Endothelial cell of umbilical vein (primary cell): ENCODE data around the gene STRIP2. TPM values are rescaled to one million over a fixed set of nuclear protein-coding genes. Genes with fewer than 3 reads are reported as not detected.

ENCODE experiments used
- BruUV-seq: library from RNA; stranded (reverse); fragments of 400-500 nt; replicated peaks from 2 replicates; lab custom pipeline; 2021; lab: Mats Ljungman, UMichigan
- CTCF ChIA-PET: fragments of 300-600, 350-600 bp; sonication (Branson Sonifier 250); formaldehyde crosslinking; loops from one replicate; lab custom pipeline; 2021; ENCODE audit warnings: antibody characterized with exemption, inconsistent platforms; lab: Charles Lee
- POLR2A ChIA-PET: fragments of 300-600, 350-600 bp; sonication (Branson Sonifier 250); formaldehyde crosslinking; loops from one replicate; lab custom pipeline; 2021; ENCODE audit warnings: antibody characterized with exemption, inconsistent platforms; lab: Charles Lee
- DNase-seq: peaks from one replicate; pipeline ENCODE4 v3.0.0-alpha.2; 2011; ENCODE audit warnings: low read depth, low spot score
- FAIRE-seq: peaks from 2 replicates; lab custom pipeline; 2011; peaks lifted over from hg19 to GRCh38; lab: Jason Lieb, UNC
- H2AFZ ChIP-seq: 2 replicates; pipeline ENCODE4 v1.6.0; 2012; ENCODE audit warnings: low read depth, low read length, control low read depth, inconsistent platforms
- H3K27ac ChIP-seq: 2 replicates; pipeline ENCODE4 v1.5.1; 2011; ENCODE audit warnings: low read depth, mild to moderate bottlenecking, control low read depth, low read length, moderate library complexity; ENCODE audit not compliant: insufficient read depth
- H3K27me3 ChIP-seq, 2 experiments: 2 replicates each; pipeline versions ENCODE4 v1.6.0 to v1.6.1; 2011; ENCODE audit warnings: low read length in 2 of 2, mixed read lengths in 1 of 2; ENCODE audit not compliant: control insufficient read depth in 2 of 2, insufficient read depth in 2 of 2
- H3K36me3 ChIP-seq, 2 experiments: 2 replicates in 1 of 2; 3 replicates in 1 of 2; pipeline ENCODE4 v1.5.1; 2011; ENCODE audit warnings: low read length in 2 of 2, mild to moderate bottlenecking in 1 of 2, moderate library complexity in 1 of 2; ENCODE audit not compliant: control insufficient read depth in 2 of 2, insufficient read depth in 2 of 2; ENCODE audit errors: extremely low read depth in 1 of 2
- H3K4me1 ChIP-seq: 3 replicates; pipeline ENCODE4 v1.5.1; 2011; ENCODE audit warnings: mild to moderate bottlenecking, low read length; ENCODE audit not compliant: control insufficient read depth, insufficient read depth; ENCODE audit errors: extremely low read depth
- H3K4me2 ChIP-seq: 2 replicates; pipeline ENCODE4 v1.6.1; 2011; ENCODE audit warnings: low read length, control low read depth, mixed read lengths; ENCODE audit not compliant: insufficient read depth
- H3K4me3 ChIP-seq, 3 experiments: fragments of 200-600 bp in 1 of 3; sonication (generic), shearing (Covaris generic) in 1 of 3; replicated peaks in 1 of 3; 2 replicates each; pipeline ENCODE4 v1.5.1; 2011 to 2016; ENCODE audit warnings: control low read depth in 3 of 3, low read length in 3 of 3, mild to moderate bottlenecking in 2 of 3, inconsistent platforms in 1 of 3, low read depth in 1 of 3, moderate library complexity in 1 of 3; ENCODE audit not compliant: insufficient read depth in 1 of 3
- H3K79me2 ChIP-seq: 2 replicates; pipeline ENCODE4 v1.6.0; 2012; ENCODE audit warnings: low read length, inconsistent platforms; ENCODE audit not compliant: control insufficient read depth, insufficient read depth
- H3K9ac ChIP-seq: replicated peaks from 2 replicates; pipeline ENCODE3; 2011; ENCODE audit warnings: low read length, control low read depth; ENCODE audit not compliant: insufficient read depth; ENCODE audit errors: extremely low read depth
- H3K9me1 ChIP-seq: replicated peaks from 3 replicates; pipeline ENCODE4 v1.6.0; 2011; ENCODE audit warnings: mild to moderate bottlenecking, low read length; ENCODE audit not compliant: control insufficient read depth, insufficient read depth; ENCODE audit errors: extremely low read depth
- H3K9me3 ChIP-seq: replicated peaks from 2 replicates; pipeline ENCODE4 v1.5.1; 2012; ENCODE audit warnings: low read length, inconsistent platforms; ENCODE audit not compliant: control insufficient read depth, insufficient read depth
- H4K20me1 ChIP-seq: replicated peaks from 2 replicates; pipeline ENCODE3; 2011; ENCODE audit warnings: mild to moderate bottlenecking, low read length; ENCODE audit not compliant: control insufficient read depth, insufficient read depth; ENCODE audit errors: extremely low read depth
- CTCF ChIP-seq, 2 donors: IDR thresholded peaks; 1 replicate in 1 of 2; 2 replicates in 1 of 2; pipeline ENCODE4 v1.5.1; 2011; ENCODE audit warnings: low read length in 2 of 2, mild to moderate bottlenecking in 2 of 2, moderate library complexity in 2 of 2, control low read depth in 1 of 2, inconsistent platforms in 1 of 2, low read depth in 1 of 2; ENCODE audit not compliant: insufficient read depth in 1 of 2; ENCODE audit errors: extremely low read depth in 1 of 2
- EZH2 ChIP-seq: IDR thresholded peaks from 2 replicates; pipeline ENCODE4 v1.6.1; 2012; ENCODE audit warnings: borderline replicate concordance, low read depth, mild to moderate bottlenecking, moderate library complexity, low read length, inconsistent platforms; ENCODE audit not compliant: severe bottlenecking
- FOS ChIP-seq: IDR thresholded peaks from 2 replicates; pipeline ENCODE4 v1.6.1; 2011; ENCODE audit warnings: mild to moderate bottlenecking, low read length, moderate library complexity, borderline replicate concordance; ENCODE audit not compliant: insufficient read depth
- GATA2 ChIP-seq: IDR thresholded peaks from 2 replicates; pipeline ENCODE4 v1.7.0; 2011; ENCODE audit warnings: low read depth, mild to moderate bottlenecking, moderate library complexity, mixed read lengths, low read length; ENCODE audit not compliant: insufficient read length, insufficient read depth
- JUN ChIP-seq: IDR thresholded peaks from 2 replicates; pipeline ENCODE4 v1.6.1; 2011; ENCODE audit warnings: borderline replicate concordance, low read depth; ENCODE audit not compliant: insufficient read length, insufficient read depth
- MYC ChIP-seq: IDR thresholded peaks from one replicate; pipeline ENCODE4 v1.6.1; 2011; ENCODE audit warnings: mild to moderate bottlenecking, low read depth, low read length
- POLR2A ChIP-seq: IDR thresholded peaks from 2 replicates; pipeline ENCODE4 v1.6.1; 2012; ENCODE audit warnings: low read depth, mild to moderate bottlenecking, control low read depth, low read length
- POLR2AphosphoS5 ChIP-seq: IDR thresholded peaks from 2 replicates; pipeline ENCODE4 v1.6.1; 2012; ENCODE audit warnings: low read depth, mild to moderate bottlenecking, control low read depth, low read length, moderate library complexity; ENCODE audit not compliant: insufficient read depth
- dilution Hi-C: fragments of 300-500 bp; cut with MboI; formaldehyde crosslinking; loops from one replicate; pipeline ENCODE4 v1.15.0; 2019; ENCODE audit warnings: low sequenced_read_pairs; ENCODE audit not compliant: extremely low pct_ligation_motif_present
- intact Hi-C: fragments of 100-400 bp; cut with micrococcal nuclease; formaldehyde crosslinking; loops from one replicate; pipeline ENCODE4 v1.10.0; 2022
- polyA plus RNA-seq, 4 experiments: library from polyadenylated mRNA; depleted of rRNA in 3 of 4; stranded (reverse) in 3 of 4; unstranded in 1 of 4; fragments of >200 nt; gene quantifications; 2 replicates each; pipeline versions ENCODE4 v1.2.1 to v1.2.3, GENCODE V29; 2011 to 2012; ENCODE audit warnings: missing spikeins in 1 of 4
- total RNA-seq: library from RNA; stranded (reverse); gene quantifications from 2 replicates; pipeline ENCODE4 v1.2.3, GENCODE V29; 2021
- TF ChIP-seq, protein P1 (sequence below): IDR thresholded peaks from 2 replicates; pipeline ENCODE4 v1.6.1; 2011; ENCODE audit not compliant: insufficient read depth, insufficient read length

The STRIP2 gene
- total and polyA plus RNA-seq, 2 donors (not counting 3 experiments of a cell fraction or from before 2014, with no cell fraction given) = 3.4 to 10.0 TPM

DNA sequence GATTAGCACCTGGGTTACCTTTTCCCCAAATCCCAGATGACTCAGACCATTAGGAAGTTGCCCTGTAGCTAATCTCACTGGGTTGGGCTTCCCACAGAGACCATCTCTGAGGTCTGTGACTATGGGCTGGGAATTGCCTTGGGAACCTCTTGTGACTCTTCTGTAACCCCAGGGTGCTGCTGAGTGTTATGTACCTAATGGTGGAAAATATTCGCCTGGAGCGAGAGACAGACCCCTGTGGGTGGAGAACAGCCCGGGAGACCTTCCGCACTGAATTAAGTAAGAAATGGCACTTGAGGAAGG, 20.0 kb downstream of the STRIP2 start:
- no peaks in the 10 kb centered on the region for H3K27me3 ChIP-seq
- no peak overlapping the region for H3K4me2 ChIP-seq
- H3K9me3 ChIP-seq = no peaks in the 10 kb centered on the region
- H3K9ac ChIP-seq = no peak overlapping the region
- no peaks in the 10 kb centered on the region for H3K9me1 ChIP-seq
- CTCF ChIA-PET = interaction anchor here (0.8 to 3.1 kb wide), 3 partner anchors 86 to 297 kb away, joined by 3 to 17 read pairs (median 4); no protein-coding TSS in a partner anchor
- no peak overlapping the region for H2AFZ ChIP-seq
- POLR2A ChIA-PET = no interaction called here
- peaks cover 0 to 2% of the 10 kb centered on the region in 2 experiments for H3K36me3 ChIP-seq
- intact Hi-C loops = no loop called here
- TF ChIP-seq EZH2 = no peak
- H3K79me2 ChIP-seq = no peaks in the 10 kb centered on the region
- no peaks in the 10 kb centered on the region for H3K4me1 ChIP-seq
- dilution Hi-C loops = no loop called here
- no peaks in the 10 kb centered on the region for H4K20me1 ChIP-seq
- BruUV-seq = no TSS peak
- FAIRE-seq = no peak
- H3K4me3 ChIP-seq = no peak overlapping the region
- no peak for DNase-seq
- H3K27ac ChIP-seq = no peak overlapping the region

DNA sequence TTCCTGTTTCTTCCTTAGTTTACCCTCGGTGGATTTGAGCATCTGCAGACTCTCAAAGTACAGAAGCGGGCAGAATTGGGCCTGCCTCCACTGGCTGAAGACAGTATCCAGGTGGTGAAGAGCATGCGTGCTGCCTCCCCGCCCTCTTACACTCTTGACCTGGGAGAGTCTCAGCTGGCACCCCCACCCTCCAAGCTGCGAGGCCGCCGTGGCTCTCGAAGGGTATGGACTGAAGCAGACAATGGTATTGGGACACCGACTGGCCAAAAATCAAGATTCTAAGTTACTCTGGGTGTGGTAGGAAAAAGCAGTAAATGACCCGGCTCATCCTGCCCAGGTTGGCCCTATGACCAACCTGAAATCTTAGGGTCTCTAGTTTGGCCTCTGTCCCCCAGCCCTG, 22.2 kb downstream of the STRIP2 start:
- Histone ChIP-seq H3K27ac (no peak overlapping the region), H3K4me1 (no peaks in the 10 kb centered on the region), H4K20me1 (no peaks in the 10 kb centered on the region), H3K27me3 (no peaks in the 10 kb centered on the region), H3K4me3 (no peak overlapping the region), H3K36me3 (peaks cover 0 to 2% of the 10 kb centered on the region in 2 experiments), H3K9ac (no peak overlapping the region), H3K9me3 (no peaks in the 10 kb centered on the region), H3K4me2 (no peak overlapping the region), H3K9me1 (no peaks in the 10 kb centered on the region), H3K79me2 (no peaks in the 10 kb centered on the region), H2AFZ (no peak overlapping the region)
- dilution Hi-C loops = no loop called here
- ChIA-PET POLR2A (no interaction called here), CTCF (no interaction called here)
- intact Hi-C loops = no loop called here
- no TSS peak for BruUV-seq
- TF ChIP-seq CTCF (IDR thresholded peaks at IDR 0.05; ENCODE audit: extremely low read depth in 1 of 2, insufficient read depth in 1 of 2, low read depth in 1 of 2, low read length in 2 of 2) (no peak), POLR2A (no peak), EZH2 (no peak), FOS (no peak), JUN (no peak), MYC (no peak), GATA2 (no peak), POLR2AphosphoS5 (no peak)
- TF ChIP-seq, protein P1, sequence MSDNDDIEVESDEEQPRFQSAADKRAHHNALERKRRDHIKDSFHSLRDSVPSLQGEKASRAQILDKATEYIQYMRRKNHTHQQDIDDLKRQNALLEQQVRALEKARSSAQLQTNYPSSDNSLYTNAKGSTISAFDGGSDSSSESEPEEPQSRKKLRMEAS = no peak
- FAIRE-seq (no peak), DNase-seq (no peak)
